Fibroblast of villous mesenchyme (primary cell): ENCODE measurements around the gene STK39. TPM values are rescaled to one million over a fixed set of nuclear protein-coding genes. Genes with fewer than 3 reads are reported as not detected.
"Not testable (repeated sequence)": the region's sequence is repeated elsewhere in the genome, so short reads cannot be mapped to it uniquely, and the experiment has no call there.

ENCODE experiments used
- DNase-seq: peaks from one replicate; pipeline ENCODE4 v3.0.0-alpha.2; 2010; ENCODE audit warnings: low read depth
- H3K4me3 ChIP-seq: 2 replicates; pipeline ENCODE4 v1.5.1; 2011; ENCODE audit warnings: low read depth, mild to moderate bottlenecking, low read length
- total RNA-seq: library from RNA; depleted of rRNA; stranded (reverse); fragments of >200 nt; gene quantifications from 2 replicates; pipeline ENCODE4 v1.2.3, GENCODE V29; 2012
- TF ChIP-seq, protein P1 (sequence below): IDR thresholded peaks from 2 replicates; pipeline ENCODE4 v1.5.1; 2012; ENCODE audit warnings: low read depth, mild to moderate bottlenecking, low read length; ENCODE audit not compliant: insufficient read depth

The STK39 gene
- total RNA-seq, 1 donor: 27.2 TPM

DNA sequence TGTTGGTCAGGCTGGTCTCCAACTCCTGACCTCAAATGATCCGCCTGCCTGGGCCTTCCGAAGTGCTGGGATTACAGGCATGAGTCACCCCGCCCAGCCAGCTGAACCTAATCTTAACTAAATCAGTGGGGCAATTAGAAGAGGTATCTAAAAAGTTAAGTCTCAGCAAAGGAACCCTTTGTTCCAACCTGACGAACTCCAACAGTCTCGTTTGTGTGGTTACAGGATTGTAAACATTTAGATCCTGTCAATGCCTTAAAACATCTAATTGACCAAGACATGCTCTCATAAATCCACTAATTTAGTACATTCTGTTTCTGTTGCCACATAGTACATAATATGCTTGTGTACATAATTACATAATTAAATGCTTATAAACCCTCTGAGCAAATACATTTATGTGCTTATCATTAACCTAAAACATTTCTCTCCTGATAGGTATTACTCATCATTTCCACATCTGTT lies 31.1 kb upstream of the STK39 start:
- peak; percentile 98 for DNase-seq
- TF ChIP-seq, protein P1, sequence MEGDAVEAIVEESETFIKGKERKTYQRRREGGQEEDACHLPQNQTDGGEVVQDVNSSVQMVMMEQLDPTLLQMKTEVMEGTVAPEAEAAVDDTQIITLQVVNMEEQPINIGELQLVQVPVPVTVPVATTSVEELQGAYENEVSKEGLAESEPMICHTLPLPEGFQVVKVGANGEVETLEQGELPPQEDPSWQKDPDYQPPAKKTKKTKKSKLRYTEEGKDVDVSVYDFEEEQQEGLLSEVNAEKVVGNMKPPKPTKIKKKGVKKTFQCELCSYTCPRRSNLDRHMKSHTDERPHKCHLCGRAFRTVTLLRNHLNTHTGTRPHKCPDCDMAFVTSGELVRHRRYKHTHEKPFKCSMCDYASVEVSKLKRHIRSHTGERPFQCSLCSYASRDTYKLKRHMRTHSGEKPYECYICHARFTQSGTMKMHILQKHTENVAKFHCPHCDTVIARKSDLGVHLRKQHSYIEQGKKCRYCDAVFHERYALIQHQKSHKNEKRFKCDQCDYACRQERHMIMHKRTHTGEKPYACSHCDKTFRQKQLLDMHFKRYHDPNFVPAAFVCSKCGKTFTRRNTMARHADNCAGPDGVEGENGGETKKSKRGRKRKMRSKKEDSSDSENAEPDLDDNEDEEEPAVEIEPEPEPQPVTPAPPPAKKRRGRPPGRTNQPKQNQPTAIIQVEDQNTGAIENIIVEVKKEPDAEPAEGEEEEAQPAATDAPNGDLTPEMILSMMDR: no peak
- H3K4me3 ChIP-seq: no peak overlapping the region

DNA sequence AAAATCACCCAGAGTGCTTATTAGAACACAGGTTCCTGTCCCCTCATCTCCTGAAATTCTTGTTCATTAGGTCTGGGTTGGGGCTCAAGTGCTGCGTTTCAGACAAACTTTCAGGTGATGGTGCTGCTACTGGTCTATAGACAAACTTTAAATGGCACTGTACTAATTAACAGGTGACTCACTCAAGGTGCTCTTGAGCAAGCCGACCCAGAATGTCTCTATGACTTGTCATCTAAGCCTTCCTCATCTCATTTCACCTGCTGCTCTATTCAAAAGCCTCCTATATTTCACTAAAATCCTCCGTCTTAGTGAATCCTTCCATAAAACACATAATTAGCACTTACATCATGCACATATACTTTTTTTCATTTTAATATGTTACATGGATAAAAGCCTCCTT lies 29.9 kb upstream of the STK39 start:
- DNase-seq: no peak
- TF ChIP-seq, protein P1: no peak
- no peak overlapping the region for H3K4me3 ChIP-seq

DNA sequence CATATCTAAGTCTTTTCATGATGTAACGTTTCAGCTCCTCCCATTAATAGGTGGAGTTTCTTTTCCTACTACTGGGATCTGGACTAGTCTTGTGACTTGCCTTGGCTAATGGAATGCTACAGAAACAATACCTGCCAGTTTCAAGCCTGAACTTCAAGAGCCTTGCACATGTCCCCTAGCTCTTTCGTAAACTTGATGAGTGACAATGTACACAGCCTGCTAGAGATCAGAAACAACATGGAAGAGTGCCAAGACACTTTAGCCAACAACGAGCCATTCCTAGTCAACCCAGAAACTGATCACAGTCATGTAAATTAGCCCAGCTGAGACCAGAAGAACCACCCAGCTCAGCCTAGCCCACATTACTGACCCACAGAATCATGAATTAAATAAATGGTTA lies 24.8 kb upstream of the STK39 start:
- no peak for DNase-seq
- TF ChIP-seq, protein P1: no peak
- no peak overlapping the region for H3K4me3 ChIP-seq

DNA sequence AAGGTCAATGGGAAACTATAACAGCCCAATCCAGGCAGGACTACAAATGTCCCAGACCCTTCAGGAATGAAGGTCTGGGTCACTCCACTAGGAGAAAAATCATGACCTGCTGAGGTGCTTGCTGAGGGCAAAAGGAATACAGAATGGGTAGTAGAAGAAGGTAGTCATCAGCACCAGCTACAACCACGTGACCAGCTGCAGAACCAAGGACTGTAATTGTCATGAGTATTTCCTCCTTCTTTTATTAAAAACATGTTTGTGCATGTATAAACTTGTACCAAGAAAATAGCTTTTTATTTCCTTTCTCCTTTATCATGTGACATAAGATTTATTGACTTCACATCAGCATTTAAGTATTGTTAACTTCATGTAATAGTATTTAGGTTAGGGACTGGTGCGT lies 15.5 kb upstream of the STK39 start:
- DNase-seq, H3K4me3 ChIP-seq: not testable (repeated sequence)

DNA sequence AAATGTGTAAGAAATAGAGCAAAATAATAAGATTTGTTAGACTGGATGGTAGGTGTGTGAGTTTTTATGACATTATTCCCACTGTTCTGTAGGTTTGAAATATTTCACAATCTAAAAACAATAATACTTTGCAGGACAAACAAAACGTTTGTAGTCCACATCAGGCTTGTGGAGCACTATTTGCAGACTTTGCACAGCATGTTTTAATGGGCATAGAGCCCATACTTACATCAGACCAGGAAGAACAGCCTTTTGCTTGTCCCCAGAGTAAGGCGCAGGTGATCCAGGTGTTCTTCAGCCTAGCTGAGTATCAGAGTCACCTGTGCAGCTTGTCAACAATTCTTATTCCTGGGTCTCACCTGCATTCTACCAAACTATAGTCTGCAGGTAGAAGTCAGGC lies 9.1 kb upstream of the STK39 start:
- TF ChIP-seq, protein P1: no peak
- no peak for DNase-seq
- H3K4me3 ChIP-seq: no peak overlapping the region

DNA sequence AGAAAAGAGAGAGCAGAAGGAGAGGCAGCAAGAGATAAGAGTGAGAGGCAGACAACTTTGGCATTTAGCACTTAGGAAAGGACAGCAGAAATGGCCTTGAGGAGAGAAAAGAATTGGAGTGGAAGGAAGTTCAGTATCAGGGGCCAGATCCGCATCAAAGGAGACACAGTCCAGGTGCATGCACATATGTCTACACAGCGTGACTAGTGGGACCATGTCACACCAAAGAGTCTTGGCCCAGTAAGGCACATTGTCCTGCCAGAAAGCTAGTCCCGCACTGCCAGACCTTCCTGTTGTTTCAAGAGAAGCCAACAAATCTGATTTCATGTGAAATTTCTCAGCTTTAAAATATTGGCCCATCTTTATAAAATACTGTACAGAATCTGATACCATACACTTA lies 8.5 kb upstream of the STK39 start:
- TF ChIP-seq, protein P1: no peak
- DNase-seq: no peak
- H3K4me3 ChIP-seq: no peak overlapping the region

DNA sequence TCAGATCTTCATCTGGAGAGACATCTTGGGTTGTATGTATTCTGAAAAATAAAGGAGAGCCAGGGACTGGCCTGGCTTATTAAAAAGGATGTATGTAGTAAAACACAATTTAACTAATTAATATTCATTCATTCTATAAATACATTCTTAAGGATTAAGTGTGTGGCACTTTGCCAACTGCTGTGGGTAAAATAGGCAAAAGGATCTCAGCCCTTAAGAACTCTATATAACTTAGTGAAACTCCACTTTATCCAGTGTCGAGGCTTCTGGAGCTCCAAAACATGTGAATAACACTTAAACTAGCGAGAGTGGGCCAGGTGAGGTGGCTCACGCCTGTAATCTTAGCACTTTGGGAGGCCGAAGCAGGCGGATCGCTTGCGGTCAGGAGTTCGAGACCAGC lies 7.7 kb upstream of the STK39 start:
- TF ChIP-seq, protein P1: no peak
- H3K4me3 ChIP-seq: no peak overlapping the region
- DNase-seq: no peak
